HT-29 (cell line): ENCODE measurements around the gene MUC5B. TPM values are rescaled to one million over a fixed set of nuclear protein-coding genes. Genes with fewer than 3 reads are reported as not detected.
"Not testable (repeated sequence)": the region's sequence is repeated elsewhere in the genome, so short reads cannot be mapped to it uniquely, and the experiment has no call there.

ENCODE experiments used
- DNase-seq: peaks from one replicate; pipeline ENCODE4 v3.0.0-alpha.2; 2015; ENCODE audit warnings: low spot score
- total RNA-seq: library from RNA; depleted of rRNA; stranded (reverse); fragments of >200 nt; shearing (Covaris generic); gene quantifications from 2 replicates; pipeline ENCODE4 v1.2.3, GENCODE V29; 2014; rRNA removed

Gene MUC5B, protein sequence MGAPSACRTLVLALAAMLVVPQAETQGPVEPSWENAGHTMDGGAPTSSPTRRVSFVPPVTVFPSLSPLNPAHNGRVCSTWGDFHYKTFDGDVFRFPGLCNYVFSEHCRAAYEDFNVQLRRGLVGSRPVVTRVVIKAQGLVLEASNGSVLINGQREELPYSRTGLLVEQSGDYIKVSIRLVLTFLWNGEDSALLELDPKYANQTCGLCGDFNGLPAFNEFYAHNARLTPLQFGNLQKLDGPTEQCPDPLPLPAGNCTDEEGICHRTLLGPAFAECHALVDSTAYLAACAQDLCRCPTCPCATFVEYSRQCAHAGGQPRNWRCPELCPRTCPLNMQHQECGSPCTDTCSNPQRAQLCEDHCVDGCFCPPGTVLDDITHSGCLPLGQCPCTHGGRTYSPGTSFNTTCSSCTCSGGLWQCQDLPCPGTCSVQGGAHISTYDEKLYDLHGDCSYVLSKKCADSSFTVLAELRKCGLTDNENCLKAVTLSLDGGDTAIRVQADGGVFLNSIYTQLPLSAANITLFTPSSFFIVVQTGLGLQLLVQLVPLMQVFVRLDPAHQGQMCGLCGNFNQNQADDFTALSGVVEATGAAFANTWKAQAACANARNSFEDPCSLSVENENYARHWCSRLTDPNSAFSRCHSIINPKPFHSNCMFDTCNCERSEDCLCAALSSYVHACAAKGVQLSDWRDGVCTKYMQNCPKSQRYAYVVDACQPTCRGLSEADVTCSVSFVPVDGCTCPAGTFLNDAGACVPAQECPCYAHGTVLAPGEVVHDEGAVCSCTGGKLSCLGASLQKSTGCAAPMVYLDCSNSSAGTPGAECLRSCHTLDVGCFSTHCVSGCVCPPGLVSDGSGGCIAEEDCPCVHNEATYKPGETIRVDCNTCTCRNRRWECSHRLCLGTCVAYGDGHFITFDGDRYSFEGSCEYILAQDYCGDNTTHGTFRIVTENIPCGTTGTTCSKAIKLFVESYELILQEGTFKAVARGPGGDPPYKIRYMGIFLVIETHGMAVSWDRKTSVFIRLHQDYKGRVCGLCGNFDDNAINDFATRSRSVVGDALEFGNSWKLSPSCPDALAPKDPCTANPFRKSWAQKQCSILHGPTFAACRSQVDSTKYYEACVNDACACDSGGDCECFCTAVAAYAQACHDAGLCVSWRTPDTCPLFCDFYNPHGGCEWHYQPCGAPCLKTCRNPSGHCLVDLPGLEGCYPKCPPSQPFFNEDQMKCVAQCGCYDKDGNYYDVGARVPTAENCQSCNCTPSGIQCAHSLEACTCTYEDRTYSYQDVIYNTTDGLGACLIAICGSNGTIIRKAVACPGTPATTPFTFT (N-terminal part only)
- 0.10 and 4.3 TPM in 2 replicates for total RNA-seq

DNA sequence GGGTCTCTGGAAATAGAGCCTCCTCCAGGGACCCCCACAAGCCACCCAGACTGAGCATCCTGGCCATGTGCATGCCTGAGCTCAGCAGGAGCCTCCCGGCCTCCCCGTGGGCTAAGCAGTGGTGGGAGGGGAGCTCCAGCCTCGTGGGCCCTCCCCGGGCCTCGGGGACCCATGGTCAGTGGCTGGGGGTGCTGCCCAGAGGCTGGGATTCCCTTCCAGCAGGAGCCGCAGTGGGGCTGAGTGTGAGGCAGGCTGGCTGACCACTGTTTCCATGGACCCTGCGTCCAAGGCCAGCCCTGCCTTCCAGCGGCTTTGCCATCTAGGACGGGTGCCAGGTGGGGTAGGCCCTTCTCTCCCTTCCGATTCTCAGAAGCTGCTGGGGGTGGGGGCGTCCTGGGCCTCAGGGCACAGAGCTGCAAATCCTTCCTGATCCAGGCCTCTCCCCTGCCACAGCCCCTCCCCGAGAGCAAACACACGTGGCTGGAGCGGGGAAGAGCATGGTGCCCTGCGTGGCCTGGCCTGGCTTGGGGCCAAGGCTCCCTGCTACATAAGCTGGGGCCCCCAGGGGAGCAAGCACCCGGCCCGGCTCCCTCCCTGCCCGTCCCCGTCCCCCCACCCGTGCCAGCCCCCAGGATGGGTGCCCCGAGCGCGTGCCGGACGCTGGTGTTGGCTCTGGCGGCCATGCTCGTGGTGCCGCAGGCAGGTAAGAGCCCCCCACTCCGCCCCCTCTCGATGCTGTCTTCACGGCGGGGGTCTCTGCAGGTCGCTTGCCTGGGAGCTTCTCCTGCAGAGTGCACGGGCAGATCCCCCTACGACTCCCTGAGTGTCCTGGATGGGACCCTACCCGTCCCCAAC is at the start of gene MUC5B:
Gene MUC5B, plus strand, starts transcription at position 576 of the 855 bp plus-strand sequence. Its CDS starts 58 bp downstream, at position 634.
- no peak for DNase-seq

DNA sequence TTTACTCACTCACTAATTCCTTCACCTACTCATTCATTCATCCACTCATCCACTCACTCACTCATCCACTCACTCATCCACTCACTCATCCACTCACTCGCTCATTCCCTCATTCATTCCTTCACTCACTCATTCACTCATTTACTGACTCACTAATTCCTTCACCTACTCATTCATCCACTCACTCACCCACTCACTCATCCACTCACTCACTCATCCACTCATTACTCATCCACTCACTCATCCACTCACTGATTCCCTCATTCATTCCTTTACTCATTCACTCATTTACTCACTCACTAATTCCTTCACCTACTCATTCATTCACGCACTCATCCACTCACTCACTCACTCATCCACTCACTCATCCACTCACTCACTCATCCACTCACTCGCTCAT is 49.5 kb upstream of the MUC5B start:
- not testable (repeated sequence) for DNase-seq

DNA sequence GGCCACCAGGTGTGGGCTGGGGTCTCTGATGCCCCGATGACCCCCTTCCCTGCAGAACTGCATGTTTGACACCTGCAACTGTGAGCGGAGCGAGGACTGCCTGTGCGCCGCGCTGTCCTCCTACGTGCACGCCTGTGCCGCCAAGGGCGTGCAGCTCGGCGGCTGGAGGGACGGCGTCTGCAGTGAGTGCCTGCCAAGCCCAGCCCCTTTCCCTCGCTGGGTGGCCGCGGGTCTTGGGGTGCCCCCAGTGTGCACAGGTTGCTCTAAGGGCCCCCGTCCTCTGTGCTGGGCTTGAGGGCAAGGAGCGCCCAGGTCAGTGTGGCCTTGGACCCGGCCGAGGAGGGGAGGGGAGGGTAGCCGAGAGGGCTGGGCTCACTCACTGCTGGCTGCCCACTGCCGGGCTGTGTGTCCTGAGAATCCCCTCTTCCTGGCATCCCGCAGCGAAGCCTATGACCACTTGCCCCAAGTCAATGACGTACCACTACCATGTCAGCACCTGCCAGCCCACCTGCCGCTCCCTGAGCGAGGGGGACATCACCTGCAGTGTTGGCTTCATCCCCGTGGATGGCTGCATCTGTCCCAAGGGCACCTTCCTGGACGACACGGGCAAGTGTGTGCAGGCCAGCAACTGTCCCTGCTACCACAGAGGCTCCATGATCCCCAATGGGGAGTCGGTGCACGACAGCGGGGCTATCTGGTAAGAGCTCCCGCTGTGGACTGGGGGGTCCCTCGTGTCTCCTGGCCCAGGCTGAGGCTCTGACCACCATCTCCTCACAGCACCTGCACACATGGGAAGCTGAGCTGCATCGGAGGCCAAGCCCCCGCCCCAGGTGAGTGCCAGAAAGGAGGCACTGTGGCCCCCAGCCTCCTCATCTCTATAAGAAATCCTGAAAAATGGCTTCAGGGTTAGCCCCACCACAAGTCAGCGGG is 48.2 kb upstream of the MUC5B start:
- DNase-seq: no peak

DNA sequence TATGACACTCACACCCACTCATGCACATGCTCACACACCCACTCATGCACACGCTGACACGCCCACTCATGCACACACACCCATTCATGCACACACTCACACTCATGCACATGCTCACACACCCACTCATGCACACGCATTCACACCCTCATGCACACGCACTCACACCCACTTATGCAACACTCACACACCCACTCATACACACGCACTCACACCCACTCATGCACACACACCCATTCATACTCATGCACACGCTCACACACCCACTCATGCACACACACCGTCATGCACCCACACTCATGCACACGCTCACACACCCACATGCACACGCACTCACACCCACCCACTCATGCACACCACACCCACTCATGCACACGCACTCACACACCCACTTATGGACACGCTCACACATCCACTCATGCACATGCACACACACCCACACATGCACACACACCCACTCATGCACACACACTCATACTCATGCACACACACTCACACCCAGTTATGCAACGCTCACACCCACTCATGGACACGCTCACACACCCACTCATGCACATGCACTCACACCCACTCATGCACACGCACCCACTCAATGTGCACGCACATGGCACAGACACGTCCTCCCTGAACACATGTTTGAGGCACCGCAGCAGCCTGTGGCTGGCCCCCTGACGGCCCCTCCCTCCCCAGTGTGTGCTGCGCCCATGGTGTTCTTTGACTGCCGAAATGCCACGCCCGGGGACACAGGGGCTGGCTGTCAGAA is 47.2 kb upstream of the MUC5B start:
- no peak for DNase-seq

DNA sequence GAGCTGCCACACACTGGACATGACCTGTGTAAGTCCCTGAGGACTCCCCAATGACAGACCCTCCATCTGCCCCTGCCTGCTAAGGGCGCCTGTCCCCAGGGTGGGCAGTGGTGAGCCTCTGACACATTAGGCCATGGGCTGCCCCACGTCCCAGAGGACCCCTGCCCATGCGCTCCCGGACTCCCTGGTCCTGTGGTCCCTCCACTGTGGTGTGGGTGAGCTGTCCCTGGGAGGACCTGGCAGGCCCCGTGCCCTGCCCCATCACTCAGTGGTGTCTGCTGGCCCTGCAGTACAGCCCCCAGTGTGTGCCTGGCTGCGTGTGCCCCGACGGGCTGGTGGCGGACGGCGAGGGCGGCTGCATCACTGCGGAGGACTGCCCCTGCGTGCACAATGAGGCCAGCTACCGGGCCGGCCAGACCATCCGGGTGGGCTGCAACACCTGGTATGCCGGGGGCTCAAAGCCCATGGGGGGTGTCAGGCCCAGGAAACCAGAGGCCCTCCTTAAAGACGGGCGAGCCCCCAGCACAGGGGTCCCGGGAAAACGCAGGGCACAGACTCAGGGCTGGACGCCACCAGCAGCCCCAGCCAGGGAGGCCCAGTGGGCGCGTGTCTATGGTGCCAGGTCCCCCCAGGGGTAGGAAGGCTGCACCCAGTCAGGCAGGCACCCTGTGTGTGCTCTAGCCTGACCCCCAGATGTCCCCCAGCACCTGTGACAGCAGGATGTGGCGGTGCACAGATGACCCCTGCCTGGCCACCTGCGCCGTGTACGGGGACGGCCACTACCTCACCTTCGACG is 46.4 kb upstream of the MUC5B start:
- DNase-seq: no peak

DNA sequence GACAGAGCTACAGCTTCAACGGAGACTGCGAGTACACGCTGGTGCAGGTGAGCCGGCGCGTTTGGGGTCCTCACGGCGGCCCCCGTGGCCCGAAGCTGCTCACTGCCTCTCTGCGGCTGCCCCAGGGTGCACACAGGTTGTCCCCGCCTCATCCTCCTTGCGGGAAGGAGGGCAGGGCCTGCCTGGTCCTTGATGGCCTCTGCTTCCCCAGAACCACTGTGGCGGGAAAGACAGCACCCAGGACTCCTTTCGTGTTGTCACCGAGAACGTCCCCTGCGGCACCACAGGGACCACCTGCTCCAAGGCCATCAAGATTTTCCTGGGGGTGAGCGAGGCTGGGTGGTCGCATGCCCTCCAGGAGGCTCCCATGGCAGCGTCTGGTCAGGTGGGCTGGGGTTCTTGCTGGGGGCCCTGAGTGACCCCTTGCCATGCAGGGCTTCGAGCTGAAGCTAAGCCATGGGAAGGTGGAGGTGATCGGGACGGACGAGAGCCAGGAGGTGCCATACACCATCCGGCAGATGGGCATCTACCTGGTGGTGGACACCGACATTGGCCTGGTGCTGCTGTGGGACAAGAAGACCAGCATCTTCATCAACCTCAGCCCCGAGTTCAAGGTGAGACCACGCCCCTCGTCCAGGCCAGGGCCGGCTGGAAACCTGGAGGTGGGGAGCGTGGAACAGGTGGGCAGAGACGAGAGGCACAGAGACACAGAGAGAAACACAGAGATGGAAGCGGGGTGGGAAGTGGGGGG is 45.7 kb upstream of the MUC5B start:
- no peak for DNase-seq

DNA sequence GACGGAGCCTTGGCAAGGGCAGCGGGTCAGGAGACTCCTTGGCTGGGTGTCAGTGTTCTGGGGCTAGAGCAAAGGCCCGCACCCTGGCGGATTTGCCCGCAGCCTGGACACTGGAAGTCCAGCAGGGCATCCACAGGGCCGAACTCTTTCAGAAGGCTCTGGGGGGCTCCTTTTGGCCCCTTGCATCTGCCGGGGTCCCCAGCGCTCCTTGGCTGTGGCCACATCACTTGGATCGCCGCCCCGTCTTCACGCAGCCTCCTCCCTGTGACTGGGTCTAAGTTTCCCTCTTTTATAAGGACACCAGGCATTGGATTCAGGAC is 45.1 kb upstream of the MUC5B start:
- DNase-seq: no peak

DNA sequence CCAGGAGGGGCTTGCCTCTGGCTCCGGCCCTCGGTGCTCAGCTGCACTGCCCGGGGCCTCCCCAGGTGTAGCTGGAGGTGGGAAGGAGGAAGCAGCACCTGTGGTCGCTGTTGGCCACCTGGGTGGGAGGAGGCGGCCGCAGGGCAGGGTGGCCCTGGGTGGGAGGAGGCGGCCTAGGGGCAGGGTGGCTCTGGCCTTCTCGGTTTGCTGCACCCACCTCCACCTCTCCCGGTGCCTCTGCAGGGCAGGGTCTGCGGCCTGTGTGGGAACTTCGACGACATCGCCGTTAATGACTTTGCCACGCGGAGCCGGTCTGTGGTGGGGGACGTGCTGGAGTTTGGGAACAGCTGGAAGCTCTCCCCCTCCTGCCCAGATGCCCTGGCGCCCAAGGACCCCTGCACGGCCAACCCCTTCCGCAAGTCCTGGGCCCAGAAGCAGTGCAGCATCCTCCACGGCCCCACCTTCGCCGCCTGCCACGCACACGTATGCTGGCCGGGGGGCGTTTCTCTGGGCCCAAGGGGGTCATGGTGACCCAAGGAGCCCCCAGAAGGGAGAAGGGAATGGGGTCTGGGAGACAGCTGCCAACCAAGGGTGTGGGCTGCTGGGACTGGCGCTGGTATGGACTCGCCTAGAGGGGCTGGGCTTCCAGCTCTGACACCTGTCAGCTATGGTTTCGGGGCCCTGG is 44.5 kb upstream of the MUC5B start:
- DNase-seq: no peak

DNA sequence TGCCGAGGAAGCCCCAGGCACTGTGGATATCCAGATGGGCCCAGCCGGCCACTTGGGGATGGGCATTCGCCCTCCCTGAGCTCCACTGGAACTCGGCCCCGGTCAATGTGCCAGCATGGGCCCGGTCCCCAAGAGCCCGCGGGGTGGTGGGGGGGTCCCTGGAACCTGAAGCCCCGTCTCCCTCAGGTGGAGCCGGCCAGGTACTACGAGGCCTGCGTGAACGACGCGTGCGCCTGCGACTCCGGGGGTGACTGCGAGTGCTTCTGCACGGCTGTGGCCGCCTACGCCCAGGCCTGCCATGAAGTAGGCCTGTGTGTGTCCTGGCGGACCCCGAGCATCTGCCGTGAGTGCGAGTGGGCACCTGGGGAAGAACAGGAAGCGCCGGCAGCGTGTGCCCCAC is 44.0 kb upstream of the MUC5B start:
- DNase-seq: no peak

DNA sequence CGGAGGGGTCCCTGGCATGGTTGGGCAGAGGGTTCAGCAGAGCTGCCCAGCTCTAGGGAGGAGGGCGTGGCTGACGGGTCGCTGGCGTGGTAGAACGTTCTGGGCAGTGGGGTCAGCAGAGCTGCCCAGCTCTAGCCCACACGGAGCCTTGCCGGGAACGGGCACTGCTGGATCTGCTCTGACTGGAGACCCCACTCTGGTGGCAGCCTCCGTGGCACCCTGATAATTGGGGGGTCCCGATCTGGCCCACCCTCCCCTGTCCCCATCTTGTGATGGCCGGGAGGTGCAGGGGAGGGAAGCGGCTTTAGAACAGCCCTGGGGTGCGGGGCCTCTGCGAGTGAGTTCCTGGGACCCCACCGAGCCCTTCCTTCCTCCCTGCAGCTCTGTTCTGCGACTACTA is 43.2 kb upstream of the MUC5B start:
- no peak for DNase-seq

DNA sequence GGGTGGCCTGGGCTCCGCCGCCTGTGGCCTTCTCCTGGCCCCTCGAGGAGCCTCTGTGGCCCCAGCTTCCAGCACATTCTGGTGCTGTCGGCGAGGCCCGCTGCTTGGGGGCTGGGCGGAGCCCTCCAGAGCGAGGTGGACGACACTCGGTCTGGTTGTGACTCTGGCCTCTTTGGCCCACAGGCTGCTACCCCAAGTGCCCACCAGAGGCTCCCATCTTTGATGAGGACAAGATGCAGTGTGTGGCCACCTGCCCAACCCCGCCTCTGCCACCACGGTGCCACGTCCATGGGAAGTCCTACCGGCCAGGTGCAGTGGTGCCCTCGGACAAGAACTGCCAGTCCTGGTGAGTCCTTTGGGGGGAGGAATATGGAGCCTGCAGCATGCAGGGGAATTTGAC is 42.7 kb upstream of the MUC5B start:
- DNase-seq: no peak

DNA sequence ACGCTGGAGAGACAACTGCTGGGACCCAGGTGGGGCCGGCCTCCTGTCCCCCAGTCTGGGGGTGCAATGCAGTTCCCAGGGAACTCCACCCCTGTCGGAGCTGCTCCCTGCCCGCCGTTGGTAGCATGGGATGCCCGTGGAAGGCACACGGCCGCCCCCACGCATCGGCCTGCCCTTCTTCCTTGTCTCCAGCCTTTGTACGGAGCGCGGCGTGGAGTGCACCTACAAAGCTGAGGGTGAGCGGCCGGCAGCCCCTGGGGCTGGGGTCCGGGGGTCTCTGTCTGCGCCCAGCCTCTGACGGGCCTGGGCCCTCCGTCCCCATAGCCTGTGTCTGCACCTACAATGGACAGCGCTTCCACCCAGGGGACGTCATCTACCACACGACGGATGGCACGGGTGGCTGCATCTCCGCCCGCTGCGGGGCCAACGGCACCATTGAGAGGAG is 41.9 kb upstream of the MUC5B start:
- DNase-seq: no peak

DNA sequence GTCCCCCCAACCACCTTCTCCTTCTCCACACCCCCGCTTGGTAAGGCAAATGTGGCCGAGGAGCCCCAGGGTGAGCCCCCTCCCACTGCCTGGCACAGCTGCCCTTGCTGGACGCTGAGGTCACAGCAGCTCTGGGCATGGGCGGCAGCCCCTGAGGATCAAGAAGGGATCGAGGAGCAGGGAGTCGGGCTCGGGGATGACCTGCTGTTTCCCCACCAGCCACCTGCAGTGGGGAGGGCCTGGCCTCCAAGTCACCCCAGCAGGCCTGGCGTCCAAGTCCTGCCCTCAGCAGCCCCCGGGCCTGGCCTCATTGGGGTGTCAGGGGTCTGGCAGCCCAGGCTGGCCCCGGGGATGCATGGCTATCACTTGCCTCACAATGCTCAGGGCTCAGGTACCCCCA is 41.4 kb upstream of the MUC5B start:
- no peak for DNase-seq

DNA sequence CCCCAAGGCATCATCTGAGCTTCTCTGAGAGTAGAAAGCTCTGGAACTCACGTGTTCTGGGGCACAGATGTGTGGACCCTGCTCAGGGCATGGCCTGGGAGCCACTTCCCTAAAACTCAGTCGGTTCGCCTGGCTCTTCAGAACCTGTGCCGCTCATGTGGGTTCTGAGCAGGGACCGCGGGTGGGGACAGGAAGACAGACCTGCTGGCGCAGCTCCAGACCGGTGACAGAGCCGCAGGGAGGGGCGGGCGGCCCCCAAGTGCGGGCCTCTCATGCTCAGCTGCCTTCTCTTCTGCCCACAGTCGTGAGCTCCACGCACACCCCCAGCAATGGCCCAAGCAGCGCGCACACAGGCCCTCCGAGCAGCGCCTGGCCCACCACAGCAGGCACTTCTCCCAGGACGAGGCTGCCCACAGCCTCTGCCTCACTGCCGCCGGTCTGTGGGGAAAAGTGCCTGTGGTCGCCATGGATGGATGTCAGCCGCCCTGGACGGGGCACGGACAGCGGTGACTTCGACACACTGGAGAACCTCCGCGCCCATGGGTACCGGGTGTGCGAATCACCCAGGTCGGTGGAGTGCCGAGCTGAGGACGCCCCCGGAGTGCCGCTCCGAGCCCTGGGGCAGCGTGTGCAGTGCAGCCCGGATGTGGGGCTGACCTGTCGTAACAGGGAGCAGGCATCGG is 40.9 kb upstream of the MUC5B start:
- no peak for DNase-seq

DNA sequence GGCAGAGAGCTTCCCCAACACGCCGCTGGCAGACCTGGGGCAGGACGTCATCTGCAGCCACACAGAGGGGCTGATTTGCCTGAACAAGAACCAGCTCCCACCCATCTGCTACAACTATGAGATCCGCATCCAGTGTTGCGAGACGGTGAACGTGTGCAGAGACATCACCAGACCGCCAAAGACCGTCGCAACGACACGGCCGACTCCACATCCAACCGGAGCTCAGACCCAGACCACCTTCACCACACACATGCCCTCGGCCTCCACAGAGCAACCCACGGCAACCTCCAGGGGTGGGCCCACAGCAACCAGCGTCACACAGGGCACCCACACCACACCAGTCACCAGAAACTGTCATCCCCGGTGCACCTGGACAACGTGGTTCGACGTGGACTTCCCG is 38.7 kb upstream of the MUC5B start:
- not testable (repeated sequence) for DNase-seq

DNA sequence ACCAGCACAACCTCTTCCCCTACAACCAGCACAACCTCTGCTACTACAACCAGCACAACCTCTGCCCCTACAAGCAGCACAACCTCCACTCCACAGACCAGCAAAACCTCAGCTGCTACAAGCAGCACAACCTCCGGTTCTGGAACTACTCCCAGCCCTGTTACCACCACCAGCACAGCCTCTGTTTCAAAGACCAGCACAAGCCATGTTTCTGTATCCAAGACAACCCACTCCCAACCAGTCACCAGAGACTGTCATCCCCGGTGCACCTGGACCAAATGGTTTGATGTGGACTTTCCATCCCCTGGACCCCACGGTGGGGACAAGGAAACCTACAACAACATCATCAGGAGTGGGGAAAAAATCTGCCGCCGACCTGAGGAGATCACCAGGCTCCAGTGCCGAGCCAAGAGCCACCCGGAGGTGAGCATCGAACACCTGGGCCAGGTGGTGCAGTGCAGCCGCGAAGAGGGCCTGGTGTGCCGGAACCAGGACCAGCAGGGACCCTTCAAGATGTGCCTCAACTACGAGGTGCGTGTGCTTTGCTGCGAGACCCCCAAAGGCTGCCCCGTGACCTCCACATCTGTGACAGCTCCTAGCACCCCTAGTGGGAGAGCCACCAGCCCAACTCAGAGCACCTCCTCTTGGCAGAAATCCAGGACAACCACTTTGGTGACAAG is 34.3 kb upstream of the MUC5B start:
- not testable (repeated sequence) for DNase-seq
